Activated naive CD4-positive, alpha-beta T cell treated with anti-CD3 and anti-CD28 coated beads, Interleukin-2, amount 10 ng/mL, durations not matched to agents 5 hours and 36 hours (primary cell): ENCODE data around the gene AFG3L2. TPM values are rescaled to one million over a fixed set of nuclear protein-coding genes. Genes with fewer than 3 reads are reported as not detected.

ENCODE experiments used
- total RNA-seq, 2 experiments: library from RNA; stranded (reverse); gene quantifications; one replicate each; pipeline ENCODE4 v1.2.3, GENCODE V29; 2021

AFG3L2 gene
- 10 to 100 TPM; 36.7 to 41.0 TPM for total RNA-seq

GRCh38 chr18:12376754-12377555 lies at the start of gene AFG3L2:
Gene AFG3L2 (minus strand): TSS chr18:12377227. CDS start chr18:12377082, 145 bp downstream.

GRCh38 chr18:12307701-12308385 lies 69.2 kb downstream of the AFG3L2 start, which contains the start of gene TUBB6:
Gene TUBB6 (plus strand): TSS chr18:12308241. CDS start chr18:12308293, 52 bp downstream.

Other genes starting within 250 kb of the AFG3L2 start
- not detected for gene CIDEA, start 122.9 kb downstream of the AFG3L2 start, total RNA-seq
- 1 to 10 TPM; 1.7 to 1.9 TPM for gene TUBB6, start 69.0 kb downstream of the AFG3L2 start, total RNA-seq
- 1 to 10 TPM; 2.0 to 2.9 TPM for gene PRELID3A, start 30.7 kb upstream of the AFG3L2 start, total RNA-seq